Activated CD8-positive, alpha-beta memory T cell treated with anti-CD3 and anti-CD28 coated beads for 36 hours (primary cell): Measurements from ENCODE around the gene IL13. TPM values are rescaled to one million over a fixed set of nuclear protein-coding genes. Genes with fewer than 3 reads are reported as not detected.

Experiments
- CTCF ChIA-PET: fragments of 350-600 bp; sonication (Branson Sonifier 250); formaldehyde crosslinking; loops from one replicate; lab custom pipeline; 2021; ENCODE audit warnings: antibody characterized with exemption; lab: Charles Lee
- POLR2A ChIA-PET: fragments of 350-600 bp; sonication (Branson Sonifier 250); formaldehyde crosslinking; loops from one replicate; lab custom pipeline; 2021; ENCODE audit warnings: antibody characterized with exemption; lab: Charles Lee
- total RNA-seq, 2 experiments: library from RNA; stranded (reverse); gene quantifications; one replicate each; pipeline ENCODE4 v1.2.3, GENCODE V29; 2021

IL13 gene
- total RNA-seq, 2 experiments from 2014 or later, result 17.8 to 21.0 TPM

DNA sequence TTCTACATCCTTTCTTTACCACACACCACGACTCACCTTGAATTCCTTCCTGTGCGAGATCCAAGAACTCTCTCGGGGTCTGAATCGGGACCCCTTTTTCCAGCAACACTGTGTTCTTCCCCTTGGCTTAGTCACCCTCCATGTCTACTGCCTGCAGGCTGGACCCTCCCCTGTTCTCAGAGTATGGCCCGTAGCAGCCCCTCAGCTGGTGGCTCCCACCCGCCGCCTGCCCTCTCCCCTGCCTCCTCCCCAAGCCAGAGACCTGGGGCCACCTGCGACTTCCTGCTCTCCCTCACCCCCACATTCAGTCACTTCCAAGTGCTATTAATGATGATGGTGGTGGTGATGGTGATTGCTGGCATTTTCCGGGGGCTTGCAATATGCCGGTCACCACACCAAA lies 9.3 kb downstream of the IL13 start:
- POLR2A ChIA-PET, result no interaction called here
- CTCF ChIA-PET, result no interaction called here

DNA sequence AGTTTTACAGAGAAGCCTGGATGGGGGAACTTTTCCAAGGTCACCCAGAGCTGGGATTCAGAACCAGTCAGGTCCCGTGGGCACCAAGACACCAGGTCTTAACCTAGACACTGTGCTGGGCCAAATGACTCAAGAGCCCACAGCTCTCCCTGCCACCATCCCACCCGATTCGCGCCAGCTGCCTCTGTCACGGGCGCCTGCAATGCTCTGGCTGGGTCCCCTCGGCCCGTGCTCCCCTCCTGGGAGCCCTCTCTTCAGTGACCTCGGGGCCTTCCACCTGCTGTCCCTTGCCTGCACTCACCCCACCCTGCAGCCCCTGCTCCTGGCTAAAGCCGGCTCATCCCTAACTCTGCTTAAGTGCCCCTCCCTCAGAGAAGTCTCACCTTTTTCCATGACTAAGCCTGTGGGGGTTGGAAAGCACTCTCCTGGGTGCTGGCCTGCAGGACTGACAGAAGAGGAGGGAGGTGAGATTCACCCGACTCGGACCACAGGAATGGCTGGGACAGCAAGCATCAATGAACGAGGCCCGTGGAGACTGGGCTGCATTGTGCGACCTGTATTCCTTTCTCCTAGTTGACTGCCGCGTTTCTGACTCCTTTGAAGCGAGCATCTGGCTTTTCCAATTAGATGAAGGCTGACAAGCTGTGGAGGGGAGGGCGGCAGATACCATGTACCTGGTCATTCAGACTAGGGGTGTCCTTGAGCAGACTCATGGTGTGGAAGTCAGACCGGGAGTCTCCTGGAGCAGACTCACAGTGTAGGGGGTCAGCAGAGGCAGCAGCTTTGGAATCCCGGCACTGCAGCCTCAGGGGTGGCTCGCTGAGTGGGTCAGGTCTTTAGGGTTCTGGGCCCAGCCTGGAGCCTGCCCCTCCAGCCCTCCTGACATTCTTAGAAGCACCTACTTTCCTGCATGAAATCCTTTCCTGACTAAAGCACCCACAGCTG lies 10.1 kb downstream of the IL13 start:
- ChIA-PET POLR2A (no interaction called here), CTCF (no interaction called here)

DNA sequence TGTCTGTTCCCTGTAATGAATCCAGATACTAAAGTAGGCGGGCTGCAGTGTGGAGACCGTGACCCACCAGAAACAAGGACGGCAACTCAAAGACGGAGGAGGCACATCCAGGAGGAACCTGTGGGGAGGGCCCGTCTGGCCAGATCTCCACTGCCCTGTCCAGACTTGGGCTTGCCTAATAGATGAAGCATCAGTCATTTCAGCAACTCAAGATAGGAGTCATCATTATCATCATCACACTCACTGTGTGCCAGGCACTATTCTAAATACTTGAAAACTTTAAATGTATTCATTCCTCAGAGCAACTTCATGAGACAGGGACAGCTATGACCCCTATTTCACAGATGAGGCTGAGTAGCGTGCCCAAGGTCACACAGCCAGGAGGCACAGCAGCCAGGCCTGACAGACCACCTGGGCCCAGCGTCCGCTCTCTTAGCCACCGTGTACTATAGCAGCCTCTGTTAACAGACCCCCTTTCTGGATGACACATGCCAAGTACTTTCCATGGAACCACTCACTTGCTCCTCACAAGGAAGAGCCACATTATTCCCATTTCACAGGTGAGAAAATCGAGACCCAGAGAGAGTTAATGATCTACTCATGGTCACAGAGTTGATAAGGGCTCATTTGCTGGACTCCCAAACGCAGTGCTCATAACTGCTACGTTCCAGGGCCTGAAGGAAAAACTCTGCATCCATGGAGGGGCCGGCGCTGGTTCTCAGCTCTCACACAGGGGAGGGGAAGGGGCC lies 10.9 kb downstream of the IL13 start:
- POLR2A ChIA-PET, result no interaction called here
- CTCF ChIA-PET, result interaction anchor here (0.6 kb wide), 1 partner anchor 13 kb away, joined by 3 read pairs; no protein-coding TSS in a partner anchor

- CTCF ChIA-PET, result interaction anchor here (0.6 to 1.5 kb wide), 2 partner anchors 12 to 151 kb away, joined by 3 to 6 read pairs; no protein-coding TSS in a partner anchor
- POLR2A ChIA-PET, result no interaction called here
Measured at GRCh38 chr5:132669455-132669820, 11.5 kb downstream of the IL13 start.

DNA sequence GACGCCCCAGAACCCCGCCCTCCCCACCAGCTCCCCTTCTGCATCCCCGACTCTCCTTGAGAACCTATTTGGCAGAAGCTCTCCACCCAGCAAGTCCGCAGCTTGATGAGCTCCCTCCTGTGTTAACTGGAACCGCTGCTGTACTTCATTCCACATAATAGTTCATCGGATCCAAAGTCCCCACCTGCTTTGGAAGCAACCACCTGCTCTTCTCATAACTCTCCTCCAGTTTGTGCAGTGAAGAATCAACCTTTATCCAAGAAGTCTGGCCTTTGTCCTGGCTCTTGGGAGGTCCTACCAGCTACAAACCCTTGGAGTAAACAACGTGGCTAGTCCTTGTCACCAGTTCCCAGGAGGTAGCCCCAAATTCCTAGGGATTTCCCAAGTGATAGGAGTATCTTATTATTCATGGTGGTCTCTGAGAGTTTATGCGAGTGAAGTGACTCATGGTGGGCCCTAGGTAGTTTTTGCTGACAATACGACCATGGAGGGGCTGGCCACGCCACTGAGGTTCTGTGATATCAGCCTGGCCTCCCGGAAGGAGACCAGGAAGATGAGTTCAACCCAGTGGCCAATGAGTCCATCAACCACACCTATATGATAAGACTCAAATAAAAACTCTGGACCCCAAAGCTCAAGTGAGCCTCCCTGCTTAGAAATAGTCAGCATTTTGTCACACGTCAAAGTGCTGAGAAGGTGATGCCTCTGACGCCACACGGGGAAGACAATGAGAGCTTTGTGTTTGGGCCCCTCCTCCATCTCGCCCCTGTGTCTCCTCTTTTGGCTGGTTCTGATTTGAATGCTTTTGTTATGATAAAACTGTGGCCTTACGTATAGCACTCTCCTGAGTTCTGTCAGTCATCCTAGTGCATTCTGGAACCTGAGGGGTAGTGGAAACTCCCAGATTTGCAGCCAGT lies 12.3 kb downstream of the IL13 start:
- POLR2A ChIA-PET, result no interaction called here
- CTCF ChIA-PET, result interaction anchor here (1.5 kb wide), 1 partner anchor 150 kb away, joined by 6 read pairs; no protein-coding TSS in a partner anchor

DNA sequence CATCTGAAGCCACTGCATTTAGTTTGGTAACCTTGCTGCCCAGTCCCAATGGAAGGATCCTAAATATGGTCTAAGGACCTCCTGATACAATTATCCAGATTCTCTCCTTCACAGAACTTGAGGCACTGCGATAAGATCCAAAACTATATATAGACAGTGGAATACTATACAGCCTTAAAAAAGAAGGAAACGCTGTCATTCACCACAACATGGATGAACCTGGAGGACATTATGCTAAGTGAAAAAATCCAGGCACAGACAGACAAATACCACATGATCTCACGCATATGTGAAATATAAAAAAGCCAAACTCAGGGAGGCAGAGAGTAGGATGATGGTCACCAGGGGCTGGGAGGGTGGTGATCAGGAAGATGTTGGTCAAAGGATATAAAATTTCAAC lies 13.0 kb downstream of the IL13 start:
- ChIA-PET POLR2A (no interaction called here), CTCF (interaction anchor here (1.5 kb wide), 1 partner anchor 150 kb away, joined by 6 read pairs; no protein-coding TSS in a partner anchor)

- CTCF ChIA-PET, result interaction anchor here (2.5 kb wide), 1 partner anchor 32 kb away, joined by 9 read pairs; no protein-coding TSS in a partner anchor
- POLR2A ChIA-PET, result no interaction called here
Measured at GRCh38 chr5:132673488-132673887, 15.5 kb downstream of the IL13 start.

GRCh38 chr5:132673939-132674630 lies 16.1 kb downstream of the IL13 start, which contains the start of gene IL4:
TSS of gene IL4 (plus strand) at chr5:132673989. CDS start at chr5:132674051, 62 bp downstream.
- ChIA-PET POLR2A (interaction anchor here (0.6 to 1.1 kb wide), 4 partner anchors 11 to 63 kb away, joined by 3 to 4 read pairs (median 3); partner anchors contain the start of genes IL13 and KIF3A), CTCF (interaction anchor here (0.7 to 2.5 kb wide), 2 partner anchors 12 to 32 kb away, joined by 3 to 9 read pairs; no protein-coding TSS in a partner anchor)

DNA sequence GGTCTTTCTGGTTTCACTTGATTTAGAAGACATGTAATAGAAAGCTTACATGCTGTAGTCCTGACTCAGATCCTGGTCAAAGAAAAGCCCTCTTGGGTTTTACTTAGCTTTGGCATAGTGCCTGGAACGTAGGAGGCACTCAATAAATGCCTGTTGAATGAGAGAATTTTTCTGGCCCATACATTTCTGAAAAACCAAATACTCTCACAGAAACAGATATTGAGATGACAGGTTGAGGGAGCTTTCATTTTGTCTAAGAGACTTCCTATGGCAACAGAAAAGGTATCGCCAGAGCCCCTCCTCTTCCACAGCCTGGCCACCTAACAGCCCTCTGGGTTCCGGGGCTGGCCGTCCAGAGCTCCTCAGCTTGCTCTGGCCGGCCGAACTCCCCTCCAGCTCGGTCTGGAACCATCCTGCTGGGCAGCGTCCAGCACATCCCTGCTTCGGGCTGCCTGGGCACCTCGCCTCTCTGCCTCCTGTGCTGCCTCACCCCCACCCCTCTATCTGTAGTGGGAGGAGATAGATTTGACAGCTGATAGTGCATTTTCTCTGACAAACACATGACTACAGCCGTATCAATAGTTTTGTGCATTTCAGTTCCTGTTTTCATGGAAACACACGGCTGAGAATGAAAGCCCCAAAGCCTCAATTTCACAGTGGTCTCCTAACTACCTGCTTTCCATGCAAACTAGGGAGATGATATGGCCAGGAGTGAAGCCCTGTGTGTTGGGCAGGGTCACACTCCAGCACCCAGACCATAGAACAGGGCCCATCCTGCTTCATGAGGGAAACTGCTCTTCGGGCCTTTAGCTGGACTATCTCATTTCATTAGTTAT lies 16.9 kb downstream of the IL13 start:
- ChIA-PET POLR2A (interaction anchor here (0.6 to 1.1 kb wide), 4 partner anchors 12 to 63 kb away, joined by 3 to 4 read pairs (median 3); partner anchors contain the start of genes IL13 and KIF3A), CTCF (interaction anchor here (0.7 to 2.5 kb wide), 2 partner anchors 13 to 33 kb away, joined by 3 to 9 read pairs; no protein-coding TSS in a partner anchor)

DNA sequence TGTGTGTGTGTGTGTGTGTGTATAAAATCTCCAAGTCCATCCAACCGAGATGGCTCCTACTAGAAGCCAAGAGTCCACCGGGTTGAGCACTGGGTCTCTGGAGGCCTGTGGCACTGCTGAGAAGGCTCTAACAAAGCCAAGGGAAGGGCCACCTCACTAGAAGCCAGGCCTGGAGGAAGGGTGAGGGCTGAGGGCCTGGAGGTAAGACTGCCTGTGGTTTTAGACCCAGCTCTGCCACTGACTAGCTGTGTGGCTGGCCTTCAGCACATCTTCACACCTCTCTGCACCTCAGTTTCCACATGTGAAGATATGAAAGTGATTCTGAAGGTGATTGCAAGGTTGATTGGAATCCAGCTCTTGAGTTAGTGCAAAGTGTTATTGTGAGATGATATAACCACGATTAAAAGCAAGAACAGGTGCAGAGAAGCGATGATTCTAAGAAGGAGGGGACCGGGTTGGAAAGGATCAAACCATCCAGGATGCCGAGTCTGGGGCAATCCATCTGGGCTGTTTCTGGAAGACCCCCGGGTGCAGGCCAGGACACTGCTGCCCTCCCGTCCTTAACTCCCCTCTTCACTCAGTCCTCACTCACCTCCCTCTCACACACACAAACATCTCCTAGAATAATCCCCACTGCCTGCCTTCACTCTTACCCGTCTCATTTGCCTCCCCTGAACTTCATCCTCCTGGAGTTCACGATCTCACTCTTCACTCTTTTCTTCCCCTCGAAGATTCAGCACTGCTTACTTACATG lies 18.1 kb downstream of the IL13 start:
- ChIA-PET POLR2A (no interaction called here), CTCF (no interaction called here)

GRCh38 chr5:132677191-132677590 lies 19.2 kb downstream of the IL13 start:
- ChIA-PET POLR2A (no interaction called here), CTCF (no interaction called here)

DNA sequence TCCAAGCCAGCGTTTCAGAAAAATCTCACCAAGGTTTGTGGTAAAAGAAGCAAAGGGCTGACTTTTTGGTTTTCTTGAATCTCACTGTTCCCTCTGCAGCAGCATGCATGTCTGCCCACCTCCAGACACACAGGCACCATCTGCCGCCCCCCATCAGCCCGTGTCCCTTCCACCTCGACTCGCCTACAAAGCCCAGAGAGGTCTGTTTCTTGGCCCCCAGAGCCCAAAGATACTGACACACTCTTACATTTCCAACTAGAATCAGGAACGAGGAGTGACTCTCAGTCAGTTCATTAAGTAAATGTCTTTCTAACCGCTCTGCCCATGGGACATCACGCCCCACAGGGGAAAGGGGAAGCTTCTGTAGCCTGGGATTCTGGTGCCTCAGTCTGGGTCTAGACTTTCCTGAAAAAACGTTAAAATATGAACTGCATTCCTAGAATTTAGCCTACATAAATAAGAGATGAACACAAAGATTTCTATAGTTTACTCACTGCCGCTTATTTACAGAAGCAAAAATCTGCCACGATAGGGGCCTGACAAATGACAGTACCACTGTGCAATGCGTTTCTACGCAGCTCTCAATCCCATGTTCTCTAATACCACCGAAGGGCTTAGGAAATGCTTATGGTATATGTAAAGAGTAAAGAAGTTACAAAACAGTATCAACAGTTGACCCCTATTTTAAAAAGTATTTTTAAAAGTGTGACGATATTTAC lies 19.9 kb downstream of the IL13 start:
- ChIA-PET POLR2A (no interaction called here), CTCF (no interaction called here)

- ChIA-PET POLR2A (no interaction called here), CTCF (no interaction called here)
Measured at GRCh38 chr5:132678735-132679134, 20.8 kb downstream of the IL13 start.

DNA sequence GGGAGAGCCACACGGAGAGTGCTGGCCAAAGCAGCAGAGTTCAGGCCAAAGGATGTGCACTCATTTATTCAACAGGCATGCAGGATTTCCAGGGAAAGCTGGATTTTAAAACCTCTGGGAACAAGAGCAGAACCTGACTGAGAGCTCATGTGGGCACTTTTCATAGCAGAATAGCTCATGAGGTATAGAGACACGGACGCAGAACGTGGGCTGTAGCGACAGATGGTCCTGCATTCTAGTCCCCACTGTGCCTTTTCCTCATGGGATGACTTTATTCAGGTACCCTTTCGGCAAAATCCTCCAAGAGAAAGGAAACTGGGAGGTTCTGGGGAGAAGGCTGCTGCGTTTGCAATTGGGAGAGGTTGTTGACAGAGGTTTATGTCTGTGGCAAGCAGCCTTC lies 21.2 kb downstream of the IL13 start:
- CTCF ChIA-PET, result no interaction called here
- POLR2A ChIA-PET, result no interaction called here

DNA sequence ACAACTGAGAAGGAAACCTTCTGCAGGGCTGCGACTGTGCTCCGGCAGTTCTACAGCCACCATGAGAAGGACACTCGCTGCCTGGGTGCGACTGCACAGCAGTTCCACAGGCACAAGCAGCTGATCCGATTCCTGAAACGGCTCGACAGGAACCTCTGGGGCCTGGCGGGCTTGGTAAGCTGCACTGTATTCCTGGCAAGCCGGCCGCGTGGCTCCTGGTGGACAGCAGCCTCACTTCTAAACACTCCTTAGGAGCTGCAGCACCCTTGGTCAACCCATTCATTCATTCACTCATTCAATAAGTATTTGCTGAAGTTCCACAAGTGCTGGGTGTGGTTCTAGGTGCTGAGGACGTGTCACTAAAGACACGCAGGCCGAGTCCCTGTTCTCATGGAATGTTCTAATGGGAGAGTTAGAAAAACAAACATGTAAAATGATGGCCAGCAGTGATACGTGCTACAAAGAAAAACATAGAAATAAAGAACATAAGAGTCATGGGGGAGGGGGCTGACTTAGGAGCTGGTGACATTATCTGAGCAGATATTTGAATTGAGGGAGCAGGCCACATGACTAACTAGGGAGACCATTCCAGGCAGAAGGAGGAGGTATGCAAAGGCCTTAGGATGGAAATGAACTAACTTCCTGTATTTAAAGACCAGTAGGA lies 21.9 kb downstream of the IL13 start:
- POLR2A ChIA-PET, result no interaction called here
- CTCF ChIA-PET, result no interaction called here
